ENCODE results near the gene CLEC1B.

The CLEC1B gene

GRCh38 chr12:9999016-9999415 lies at the start of gene CLEC1B:
CLEC1B (minus strand) TSS chr12:9999121; CDS start chr12:9999100, 21 bp downstream.
- no peak for DNase-seq (ENCODE audit: low spot score)
- no peak for TF ChIP-seq CTCF (IDR thresholded peaks at IDR 0.05; ENCODE audit: extremely low read depth, missing control alignments)

DNA sequence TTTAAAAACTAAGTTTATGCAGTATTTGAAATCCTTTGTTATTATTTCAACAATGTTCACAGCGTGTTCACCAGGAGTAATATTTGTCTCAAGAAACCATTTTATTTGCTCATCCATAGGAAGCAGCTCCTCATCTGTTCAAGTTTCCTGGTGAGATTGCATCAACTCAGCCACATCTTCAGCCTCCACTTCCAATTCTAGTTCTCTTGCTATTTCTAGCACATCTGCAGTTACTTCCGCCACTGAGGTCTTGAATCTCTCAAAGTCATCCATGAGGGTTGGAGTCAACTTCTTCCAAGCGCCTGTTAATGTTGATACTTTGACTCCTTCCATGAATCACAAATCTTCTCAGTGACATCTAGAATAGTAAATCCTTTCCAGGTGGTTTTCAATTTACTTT lies 49.6 kb upstream of the CLEC1B start:
- DNase-seq (ENCODE audit: low spot score), result no peak
- TF ChIP-seq CTCF (IDR thresholded peaks at IDR 0.05; ENCODE audit: extremely low read depth, missing control alignments), result no peak

DNA sequence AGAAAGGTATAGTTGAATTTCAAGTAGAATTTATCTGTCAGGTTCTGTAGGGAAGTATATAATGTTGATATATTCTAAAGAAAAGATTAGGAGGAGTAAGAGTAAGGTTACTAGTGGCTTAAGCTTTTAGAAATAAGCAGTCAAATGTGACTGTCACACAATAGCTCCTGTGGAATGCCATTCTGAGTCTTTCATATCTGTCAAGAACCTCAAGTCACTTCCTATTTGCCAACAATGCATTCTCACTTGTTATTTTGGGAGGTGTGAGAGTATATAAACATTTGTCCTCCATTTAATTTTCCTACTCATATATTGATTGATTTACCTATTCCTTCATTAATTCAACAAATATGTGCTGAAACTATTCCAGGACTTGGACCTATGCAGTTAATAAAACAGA lies 43.2 kb upstream of the CLEC1B start:
- no peak for DNase-seq (ENCODE audit: low spot score)
- TF ChIP-seq CTCF (IDR thresholded peaks at IDR 0.05; ENCODE audit: extremely low read depth, missing control alignments), result no peak

- no peak for TF ChIP-seq CTCF (IDR thresholded peaks at IDR 0.05; ENCODE audit: extremely low read depth, missing control alignments)
- DNase-seq (ENCODE audit: low spot score), result peak; percentile 16
These were observed 35.0 kb upstream of the CLEC1B start for GRCh38 chr12:10033783-10034545.

- no peak for TF ChIP-seq CTCF (IDR thresholded peaks at IDR 0.05; ENCODE audit: extremely low read depth, missing control alignments)
- no peak for DNase-seq (ENCODE audit: low spot score)
These were observed 32.9 kb upstream of the CLEC1B start for GRCh38 chr12:10031771-10032175.

GRCh38 chr12:10031321-10031720 lies 32.4 kb upstream of the CLEC1B start:
- DNase-seq (ENCODE audit: low spot score), result no peak
- TF ChIP-seq CTCF (IDR thresholded peaks at IDR 0.05; ENCODE audit: extremely low read depth, missing control alignments), result no peak

GRCh38 chr12:10030446-10030845 lies 31.5 kb upstream of the CLEC1B start, which contains the start of gene CLEC9A:
CLEC9A (plus strand) TSS chr12:10030682; CDS start chr12:10052688, 22,006 bp downstream.
- TF ChIP-seq CTCF (IDR thresholded peaks at IDR 0.05; ENCODE audit: extremely low read depth, missing control alignments), result no peak
- no peak for DNase-seq (ENCODE audit: low spot score)
